Peyer's patch (tissue), 4 donors: Measurements from ENCODE around the gene ZNF775.

Experiments used
- CTCF ChIP-seq, 6 experiments: fragments of 450-650 bp in 4 of 6; fragments of 200-600 bp in 2 of 6; sonication (generic) in 1 of 6; IDR thresholded peaks; one replicate each; pipeline ENCODE4 v1.5.1; 2017 to 2019; ENCODE audit warnings: antibody characterized with exemption in 6 of 6, mild to moderate bottlenecking in 3 of 6, moderate library complexity in 1 of 6
- POLR2A ChIP-seq, 2 donors: fragments of 450-650 bp; IDR thresholded peaks; one replicate each; pipeline ENCODE4 v1.5.1; 2017; ENCODE audit warnings: antibody characterized with exemption in 2 of 2, mild to moderate bottlenecking in 2 of 2, moderate library complexity in 2 of 2

GRCh38 chr7:150371996-150372270, 7.2 kb upstream of the ZNF775 start:
- TF ChIP-seq CTCF (IDR thresholded peaks at IDR 0.05) (no peak), POLR2A (IDR thresholded peaks at IDR 0.05) (no peak)
